AG04449 (cell line): ENCODE data around the gene DDX54.

Experiments used
- CTCF ChIA-PET: fragments of 350-600 bp; formaldehyde crosslinking; extraction: SDS; loops from one replicate; lab custom pipeline; 2021; ENCODE audit warnings: antibody characterized with exemption; lab: Yijun Ruan, JAX
- POLR2A ChIA-PET: fragments of 400-600, 350-600 bp; formaldehyde crosslinking; extraction: SDS; loops from one replicate; lab custom pipeline; 2020; ENCODE audit warnings: antibody characterized with exemption, inconsistent platforms; lab: Yijun Ruan, JAX
- DNase-seq: peaks from one replicate; pipeline ENCODE4 v3.0.0-alpha.2; 2010; ENCODE audit warnings: low read depth, low spot score
- H3K4me3 ChIP-seq: 2 replicates; pipeline ENCODE4 v1.5.1; 2011; ENCODE audit warnings: low read depth, mild to moderate bottlenecking, control low read depth, low read length
- CTCF ChIP-seq: IDR thresholded peaks from one replicate; pipeline ENCODE4 v1.5.1; 2011; ENCODE audit warnings: mild to moderate bottlenecking, moderate library complexity, low read length, control low read depth, inconsistent platforms; ENCODE audit not compliant: insufficient read depth; ENCODE audit errors: missing control alignments

The DDX54 gene

GRCh38 chr12:113174461-113175384 lies 10.6 kb downstream of the DDX54 start:
- DNase-seq = no peak
- H3K4me3 ChIP-seq = no peak overlapping the region
- ChIA-PET POLR2A (interaction anchor here (1.0 kb wide), 1 partner anchor 12 kb away, joined by 4 read pairs; no protein-coding TSS in a partner anchor), CTCF (interaction anchor here (0.6 to 13.7 kb wide), 17 partner anchors 9 to 250 kb away, joined by 3 to 157 read pairs (median 4); partner anchors contain the start of genes CFAP73, DDX54, RITA1 and SDSL)
- peak; percentile 97 for TF ChIP-seq CTCF

DNA sequence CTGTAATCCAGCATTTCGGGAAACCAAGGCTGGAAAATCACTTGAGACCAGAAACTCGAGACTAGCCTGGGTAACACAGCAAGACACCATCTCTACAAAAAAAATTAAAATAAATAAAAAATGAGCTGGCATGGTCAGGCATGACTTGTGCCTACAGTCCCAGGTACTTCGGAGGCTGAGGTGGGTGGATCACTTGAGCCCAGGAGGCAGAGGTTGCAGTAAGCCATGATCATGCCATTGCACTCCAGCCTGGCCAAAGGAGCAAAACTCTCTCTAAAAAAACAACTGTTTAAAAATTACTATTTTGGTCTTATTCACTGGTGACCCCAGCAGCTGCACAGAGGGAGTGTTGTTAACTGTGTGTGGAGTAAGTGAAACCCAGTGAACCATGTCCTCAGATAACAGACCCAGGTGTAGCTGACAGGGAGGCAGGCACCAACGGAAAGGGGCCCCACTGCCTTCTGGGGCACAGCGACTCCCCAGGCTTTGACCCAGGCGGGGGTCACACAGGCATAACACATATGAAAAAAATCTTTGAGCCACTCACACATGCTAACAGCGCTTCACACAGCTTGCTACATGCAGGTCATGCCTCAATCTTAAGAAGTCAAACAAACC lies 12.1 kb downstream of the DDX54 start:
- DNase-seq = no peak
- CTCF ChIA-PET = interaction anchor here (1.1 to 13.7 kb wide), 14 partner anchors 8 to 252 kb away, joined by 3 to 157 read pairs (median 12); partner anchors contain the start of genes CFAP73, DDX54, RITA1 and SDSL
- TF ChIP-seq CTCF = no peak
- H3K4me3 ChIP-seq = no peak overlapping the region
- POLR2A ChIA-PET = interaction anchor here (1.2 kb wide), 1 partner anchor 12 kb away, joined by 4 read pairs; the partner anchor contains the start of gene DDX54

GRCh38 chr12:113172185-113172584 lies 13.1 kb downstream of the DDX54 start:
- TF ChIP-seq CTCF = no peak
- DNase-seq = no peak
- ChIA-PET CTCF (interaction anchor here (0.6 to 13.7 kb wide), 10 partner anchors 11 to 253 kb away, joined by 3 to 157 read pairs (median 14); partner anchors contain the start of genes CFAP73, DDX54 and RITA1), POLR2A (interaction anchor here (0.5 to 1.2 kb wide), 2 partner anchors 11 to 13 kb away, joined by 3 to 4 read pairs; partner anchors contain the start of gene DDX54)
- no peak overlapping the region for H3K4me3 ChIP-seq

GRCh38 chr12:113171543-113171942 lies 13.7 kb downstream of the DDX54 start:
- H3K4me3 ChIP-seq = no peak overlapping the region
- ChIA-PET POLR2A (no interaction called here), CTCF (interaction anchor here (1.7 to 13.7 kb wide), 5 partner anchors 12 to 178 kb away, joined by 4 to 157 read pairs (median 39); partner anchors contain the start of genes CFAP73, DDX54 and RITA1)
- no peak for DNase-seq
- no peak for TF ChIP-seq CTCF

- DNase-seq = no peak
- H3K4me3 ChIP-seq = no peak overlapping the region
- POLR2A ChIA-PET = no interaction called here
- CTCF ChIA-PET = interaction anchor here (1.7 to 13.7 kb wide), 4 partner anchors 12 to 177 kb away, joined by 4 to 157 read pairs (median 31); partner anchors contain the start of gene CFAP73
- no peak for TF ChIP-seq CTCF
Observed at GRCh38 chr12:113170926-113171325, 14.4 kb downstream of the DDX54 start.

- no peak for DNase-seq
- ChIA-PET POLR2A (no interaction called here), CTCF (interaction anchor here (1.7 to 13.7 kb wide), 4 partner anchors 11 to 177 kb away, joined by 4 to 157 read pairs (median 31); partner anchors contain the start of gene CFAP73)
- TF ChIP-seq CTCF = no peak
- H3K4me3 ChIP-seq = no peak overlapping the region
Observed at GRCh38 chr12:113170457-113170856, 14.8 kb downstream of the DDX54 start.
